ENCODE measurements around the gene ZNF438.
"Not testable (repeated sequence)": the region's sequence is repeated elsewhere in the genome, so short reads cannot be mapped to it uniquely, and the experiment has no call there.

The ZNF438 gene

DNA sequence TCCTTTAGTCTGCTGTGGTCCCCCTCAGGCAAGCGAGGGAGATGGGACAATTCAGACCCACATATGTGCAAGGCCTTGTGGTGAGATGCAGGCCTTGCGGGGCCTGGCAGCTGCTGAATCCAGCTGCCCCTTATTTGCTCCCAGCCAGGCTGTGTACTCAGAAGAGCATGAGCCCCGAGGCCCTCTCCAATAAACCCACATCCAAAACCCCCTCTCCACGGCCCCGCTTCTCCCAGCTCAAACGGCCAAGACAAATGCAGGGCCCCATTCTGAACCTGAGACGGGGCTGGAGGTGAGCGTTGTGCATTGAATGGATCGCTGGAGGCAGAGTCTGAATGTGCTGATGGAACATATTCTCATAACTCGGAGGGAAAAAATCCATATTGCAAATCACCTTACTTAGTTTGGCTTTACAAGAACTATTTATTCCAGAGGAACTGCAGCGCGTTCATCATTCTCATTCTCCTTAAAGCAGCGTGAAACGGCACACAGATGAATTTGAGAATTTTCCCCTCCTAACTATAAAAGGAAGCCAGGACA is 232.9 kb downstream of the ZNF438 start:
- DNase-seq: no peak

DNA sequence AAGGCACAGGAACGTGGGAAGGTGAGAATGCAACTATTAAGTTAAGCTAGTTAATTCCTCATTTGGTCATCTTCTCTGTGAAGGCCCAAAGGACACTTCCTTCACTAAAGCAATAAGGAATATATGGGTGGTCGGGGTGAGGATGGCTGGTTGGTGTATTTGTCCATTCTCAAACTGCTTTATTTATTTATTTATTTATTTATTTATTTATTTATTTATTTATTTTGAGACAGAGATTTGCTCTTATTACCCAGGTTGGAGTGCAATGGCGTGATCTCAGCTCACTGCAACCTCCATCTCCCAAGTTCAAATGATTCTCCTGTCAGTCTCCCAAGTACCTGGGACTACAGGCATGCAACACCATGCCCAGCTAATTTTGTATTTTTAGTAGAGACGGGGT is 236.6 kb downstream of the ZNF438 start:
- not testable (repeated sequence) for DNase-seq

Data from central memory CD4-positive, alpha-beta T cell (primary cell).